ENCODE results near the gene RPL9.
"Not testable (repeated sequence)": the region's sequence is repeated elsewhere in the genome, so short reads cannot be mapped to it uniquely, and the experiment has no call there.

The RPL9 gene

GRCh38 chr4:39458505-39459300, at the start of gene RPL9, which contains the start of gene LIAS:
Gene RPL9, minus strand, starts transcription at chr4:39458922. Its CDS starts 483 bp downstream, at chr4:39458439.
Gene LIAS, plus strand, starts transcription at chr4:39459056. Its CDS starts 62 bp downstream, at chr4:39459118.
- H3K4me1 Mint-ChIP-seq: peaks cover 20% of the 10 kb centered on the region
- DNase-seq (ENCODE audit: low spot score in 2 of 2) (peak; percentile 88 to 97), ATAC-seq (peak; percentile 95)
- H3K4me3 Mint-ChIP-seq: peak within 1 kb of the TSS; percentile 97
- no peaks in the 10 kb centered on the region for H3K9me3 Mint-ChIP-seq
- peak within 1 kb of the TSS; percentile 100 for H3K27ac Mint-ChIP-seq
- peaks cover 76% of the 10 kb centered on the region for H3K36me3 Mint-ChIP-seq

- no peak for DNase-seq (ENCODE audit: low spot score in 2 of 2)
- no peak overlapping the region for H3K4me3 Mint-ChIP-seq
- no peak for ATAC-seq
Observed at GRCh38 chr4:39505581-39505980, 46.9 kb upstream of the RPL9 start.

GRCh38 chr4:39504538-39504937, 45.8 kb upstream of the RPL9 start:
- Mint-ChIP-seq H3K4me3 (no peak overlapping the region), H3K27ac (peak overlapping the region; percentile 20), H3K9me3 (no peaks in the 10 kb centered on the region), H3K36me3 (peaks cover 98% of the 10 kb centered on the region), H3K4me1 (no peaks in the 10 kb centered on the region)
- ATAC-seq: no peak
- no peak for DNase-seq (ENCODE audit: low spot score in 2 of 2)

More at GRCh38 chr4:39505581-39505980, 46.9 kb upstream of the RPL9 start:
- no peaks in the 10 kb centered on the region for H3K4me1 Mint-ChIP-seq
- no peak overlapping the region for H3K27ac Mint-ChIP-seq
- H3K9me3 Mint-ChIP-seq: no peaks in the 10 kb centered on the region
- peaks cover 98% of the 10 kb centered on the region for H3K36me3 Mint-ChIP-seq

GRCh38 chr4:39502664-39503035, 43.9 kb upstream of the RPL9 start:
- not testable (repeated sequence) for DNase-seq (ENCODE audit: low spot score in 2 of 2); H3K4me3 Mint-ChIP-seq; ATAC-seq; H3K9me3 Mint-ChIP-seq; H3K27ac Mint-ChIP-seq; H3K4me1 Mint-ChIP-seq
- peaks cover 96% of the 10 kb centered on the region for H3K36me3 Mint-ChIP-seq

DNA sequence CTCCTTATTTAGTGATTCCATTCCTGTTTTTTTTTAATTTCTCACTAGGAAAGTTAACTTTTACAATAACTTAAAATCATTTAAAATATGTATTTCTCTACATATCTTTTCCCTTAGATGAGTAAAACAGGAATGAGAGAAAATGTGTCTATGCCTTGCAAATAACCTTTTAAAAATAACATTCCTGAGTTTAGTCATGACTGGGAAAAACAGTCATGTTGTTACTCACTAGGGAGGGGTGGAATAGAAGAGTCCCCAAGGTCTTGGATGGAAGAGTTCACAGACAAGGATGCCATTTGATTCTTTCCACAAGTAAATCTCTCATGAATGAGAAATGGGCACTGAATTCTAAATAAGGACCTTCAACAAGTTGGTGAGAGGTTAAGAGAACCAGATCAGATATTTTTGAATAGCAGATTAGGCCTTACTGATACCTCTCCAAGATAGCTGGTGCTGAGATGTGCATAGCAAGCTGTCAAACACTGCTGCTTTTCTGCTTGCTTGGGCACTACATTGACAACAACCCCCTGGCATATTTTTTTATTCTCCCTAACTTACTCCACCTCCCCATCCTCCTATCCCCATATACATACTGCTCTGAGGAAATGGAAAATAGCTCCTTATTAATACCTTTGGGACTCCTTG, 43.4 kb upstream of the RPL9 start:
- Mint-ChIP-seq H3K4me1 (no peaks in the 10 kb centered on the region), H3K9me3 (no peaks in the 10 kb centered on the region), H3K27ac (no peak overlapping the region), H3K4me3 (no peak overlapping the region), H3K36me3 (peaks cover 91% of the 10 kb centered on the region)
- ATAC-seq: no peak
- no peak for DNase-seq (ENCODE audit: low spot score in 2 of 2)

DNA sequence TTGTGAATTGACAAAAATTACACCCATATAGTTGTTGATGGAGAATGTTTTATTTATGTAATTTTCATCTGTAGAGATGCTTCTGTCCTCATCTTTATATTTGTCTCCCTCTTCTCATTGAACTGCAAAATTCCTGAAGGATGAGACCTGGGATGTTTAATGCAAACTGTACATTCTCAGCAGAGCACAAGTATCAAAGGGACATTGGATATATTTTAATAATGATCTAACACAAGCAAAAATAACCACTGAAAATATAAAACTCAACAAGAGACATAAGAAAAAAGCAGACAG, 40.0 kb upstream of the RPL9 start:
- H3K36me3 Mint-ChIP-seq: peaks cover 58% of the 10 kb centered on the region

GRCh38 chr4:39497909-39498726, 39.4 kb upstream of the RPL9 start:
- DNase-seq (ENCODE audit: low spot score in 2 of 2): no peak
- Mint-ChIP-seq H3K4me3 (no peak overlapping the region), H3K27ac (no peak overlapping the region), H3K36me3 (peaks cover 52% of the 10 kb centered on the region), H3K4me1 (no peaks in the 10 kb centered on the region), H3K9me3 (no peaks in the 10 kb centered on the region)
- ATAC-seq: no peak

More for the DNA sequence above, 40.0 kb upstream of the RPL9 start:
- H3K9me3 Mint-ChIP-seq: no peaks in the 10 kb centered on the region
- no peak overlapping the region for H3K4me3 Mint-ChIP-seq
- DNase-seq (ENCODE audit: low spot score in 2 of 2) (no peak), ATAC-seq (no peak)
- no peak overlapping the region for H3K27ac Mint-ChIP-seq
- no peaks in the 10 kb centered on the region for H3K4me1 Mint-ChIP-seq

- H3K4me1 Mint-ChIP-seq: no peaks in the 10 kb centered on the region
- H3K27ac Mint-ChIP-seq: no peak overlapping the region
- no peak overlapping the region for H3K4me3 Mint-ChIP-seq
- H3K36me3 Mint-ChIP-seq: peaks cover 27% of the 10 kb centered on the region
- H3K9me3 Mint-ChIP-seq: no peaks in the 10 kb centered on the region
- DNase-seq (ENCODE audit: low spot score in 2 of 2): no peak
- no peak for ATAC-seq
Observed at GRCh38 chr4:39495446-39496213, 36.9 kb upstream of the RPL9 start.

- ATAC-seq (no peak), DNase-seq (ENCODE audit: low spot score in 2 of 2) (no peak)
- no peaks in the 10 kb centered on the region for H3K9me3 Mint-ChIP-seq
- H3K27ac Mint-ChIP-seq: no peak overlapping the region
- H3K4me3 Mint-ChIP-seq: no peak overlapping the region
- no peaks in the 10 kb centered on the region for H3K4me1 Mint-ChIP-seq
- H3K36me3 Mint-ChIP-seq: peaks cover 14% of the 10 kb centered on the region
Observed at GRCh38 chr4:39494354-39494753, 35.6 kb upstream of the RPL9 start.

DNA sequence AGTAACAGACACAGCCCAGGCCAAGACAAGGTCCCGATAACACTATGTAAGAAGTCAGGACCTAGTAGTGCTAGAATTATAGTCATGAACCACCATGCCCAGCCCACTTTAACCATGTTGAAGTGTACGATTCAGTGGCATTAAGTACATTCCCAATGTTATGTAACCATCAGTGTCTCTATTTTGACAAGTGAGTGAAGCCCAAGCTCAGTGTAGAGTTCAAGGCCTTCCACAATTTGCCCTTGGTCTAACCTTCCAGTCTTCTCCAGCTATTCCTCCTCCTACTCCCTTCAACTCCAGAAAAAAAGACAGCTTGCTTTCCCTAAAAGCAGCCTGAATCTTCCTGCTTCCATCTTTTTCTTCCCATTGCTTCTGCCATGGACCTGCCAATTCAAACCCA, 31.6 kb upstream of the RPL9 start:
- Mint-ChIP-seq H3K27ac (no peak overlapping the region), H3K4me3 (no peak overlapping the region), H3K36me3 (no peaks in the 10 kb centered on the region), H3K9me3 (no peaks in the 10 kb centered on the region), H3K4me1 (no peaks in the 10 kb centered on the region)
- ATAC-seq (no peak), DNase-seq (ENCODE audit: low spot score in 2 of 2) (no peak)

DNA sequence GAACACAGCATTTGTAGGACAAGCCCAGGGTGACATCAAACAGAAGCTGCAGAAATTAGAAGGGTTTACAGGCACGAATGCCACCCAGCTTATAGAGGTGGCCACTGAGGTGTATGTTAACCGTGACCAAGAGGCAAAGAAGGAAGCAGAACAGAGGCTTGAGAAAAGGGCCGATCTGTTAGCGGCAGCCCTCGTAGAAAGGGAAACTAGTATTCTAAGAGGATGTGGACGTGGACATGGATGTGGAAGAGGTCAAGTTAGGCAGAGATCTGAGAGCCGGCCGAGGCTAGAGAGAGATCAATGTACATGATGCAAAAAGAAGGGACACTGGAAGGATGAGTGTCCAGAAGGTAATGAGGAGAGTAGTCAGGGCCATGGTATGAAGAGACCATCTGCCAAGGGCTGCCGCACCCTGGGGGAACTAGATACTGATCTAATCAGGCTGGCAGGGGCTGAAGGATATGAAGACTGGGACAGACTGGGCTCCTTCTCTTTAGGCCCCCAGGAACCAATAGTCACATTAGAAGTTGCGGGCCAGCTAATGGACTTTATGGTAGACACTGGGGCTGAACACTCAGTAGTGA, 27.6 kb upstream of the RPL9 start:
- no peaks in the 10 kb centered on the region for H3K4me1 Mint-ChIP-seq
- no peak overlapping the region for H3K27ac Mint-ChIP-seq
- no peaks in the 10 kb centered on the region for H3K9me3 Mint-ChIP-seq
- no peak for ATAC-seq
- no peaks in the 10 kb centered on the region for H3K36me3 Mint-ChIP-seq
- no peak overlapping the region for H3K4me3 Mint-ChIP-seq
- no peak for DNase-seq (ENCODE audit: low spot score in 2 of 2)

- no peak for DNase-seq (ENCODE audit: low spot score in 2 of 2)
- Mint-ChIP-seq H3K4me1 (no peaks in the 10 kb centered on the region), H3K9me3 (no peaks in the 10 kb centered on the region), H3K4me3 (no peak overlapping the region), H3K27ac (no peak overlapping the region), H3K36me3 (no peaks in the 10 kb centered on the region)
- no peak for ATAC-seq
Observed at GRCh38 chr4:39484582-39485272, 26.0 kb upstream of the RPL9 start.

GRCh38 chr4:39480902-39481695, 22.4 kb upstream of the RPL9 start:
- Mint-ChIP-seq H3K27ac (no peak overlapping the region), H3K9me3 (no peaks in the 10 kb centered on the region), H3K4me1 (no peaks in the 10 kb centered on the region), H3K36me3 (peaks cover 20% of the 10 kb centered on the region), H3K4me3 (no peak overlapping the region)
- DNase-seq (ENCODE audit: low spot score in 2 of 2) (no peak), ATAC-seq (no peak)

GRCh38 chr4:39480251-39480650, 21.5 kb upstream of the RPL9 start:
- no peak for DNase-seq (ENCODE audit: low spot score in 2 of 2)
- ATAC-seq: no peak
- Mint-ChIP-seq H3K4me1 (no peaks in the 10 kb centered on the region), H3K9me3 (no peaks in the 10 kb centered on the region), H3K27ac (no peak overlapping the region), H3K4me3 (no peak overlapping the region), H3K36me3 (peaks cover 25% of the 10 kb centered on the region)
